Mesothelial cell of epicardium (in vitro differentiated cells): Measurements from ENCODE around the gene CRISP1. TPM values are rescaled to one million over a fixed set of nuclear protein-coding genes. Genes with fewer than 3 reads are reported as not detected.
"Not testable (repeated sequence)": the region's sequence is repeated elsewhere in the genome, so short reads cannot be mapped to it uniquely, and the experiment has no call there.

Source experiments
- DNase-seq, 2 experiments: peaks; one replicate each; pipeline ENCODE4 v3.0.0; 2021; ENCODE audit warnings: low spot score in 2 of 2; ENCODE audit not compliant: unreplicated experiment in 2 of 2
- H3K27ac Mint-ChIP-seq: 2 replicates; pipeline ENCODE4 v1.8.0; 2021; ENCODE audit warnings: mixed read lengths
- H3K27me3 Mint-ChIP-seq: 2 replicates; pipeline ENCODE4 v1.8.0; 2021; ENCODE audit warnings: low read depth, mixed read lengths
- H3K36me3 Mint-ChIP-seq: 2 replicates; pipeline ENCODE4 v1.8.0; 2021; ENCODE audit warnings: mixed read lengths
- H3K4me1 Mint-ChIP-seq: 2 replicates; pipeline ENCODE4 v1.8.0; 2021; ENCODE audit warnings: mixed read lengths
- H3K4me3 Mint-ChIP-seq: 2 replicates; pipeline ENCODE4 v1.8.0; 2021; ENCODE audit warnings: mild to moderate bottlenecking, moderate library complexity, mixed read lengths
- H3K9me3 Mint-ChIP-seq: 2 replicates; pipeline ENCODE4 v1.8.0; 2021; ENCODE audit warnings: mixed read lengths
- CTCF ChIP-seq: fragments of 200-600 bp; sonication (generic); IDR thresholded peaks from one replicate; pipeline ENCODE4 v1.5.0; 2021; ENCODE audit warnings: antibody characterized with exemption; ENCODE audit not compliant: unreplicated experiment
- total RNA-seq: library from RNA; stranded (reverse); gene quantifications from 3 replicates; pipeline ENCODE4 v1.2.1, GENCODE V29; 2021

The CRISP1 gene
- total RNA-seq, 1 donor from 2014 or later, result not detected

- no peaks in the 10 kb centered on the region for H3K4me1 Mint-ChIP-seq
- H3K36me3 Mint-ChIP-seq, result no peaks in the 10 kb centered on the region
- no peak for DNase-seq
- no peak overlapping the region for H3K4me3 Mint-ChIP-seq
- TF ChIP-seq CTCF, result no peak
- no peaks in the 10 kb centered on the region for H3K27me3 Mint-ChIP-seq
- peaks cover 5% of the 10 kb centered on the region for H3K9me3 Mint-ChIP-seq
- no peak overlapping the region for H3K27ac Mint-ChIP-seq
Observed at GRCh38 chr6:49801525-49801924, 64.8 kb downstream of the CRISP1 start.

GRCh38 chr6:49799090-49799489 lies 67.2 kb downstream of the CRISP1 start:
- Mint-ChIP-seq H3K4me1 (no peaks in the 10 kb centered on the region), H3K27ac (no peak overlapping the region), H3K36me3 (peaks cover 4% of the 10 kb centered on the region), H3K4me3 (no peak overlapping the region), H3K27me3 (no peaks in the 10 kb centered on the region), H3K9me3 (peaks cover 8% of the 10 kb centered on the region)
- no peak for TF ChIP-seq CTCF
- DNase-seq, result no peak

- peak overlapping the region; percentile 65 for H3K4me3 Mint-ChIP-seq
- not testable (repeated sequence) for H3K27ac Mint-ChIP-seq, DNase-seq, H3K36me3 Mint-ChIP-seq, H3K27me3 Mint-ChIP-seq, H3K9me3 Mint-ChIP-seq, H3K4me1 Mint-ChIP-seq
Observed at GRCh38 chr6:49796842-49797455, 69.4 kb downstream of the CRISP1 start.

GRCh38 chr6:49790341-49790740 lies 76.0 kb downstream of the CRISP1 start:
- DNase-seq, result no peak

GRCh38 chr6:49787176-49787575 lies 79.2 kb downstream of the CRISP1 start, which contains the start of gene PGK2:
Gene PGK2, minus strand, starts transcription at chr6:49787285. Its CDS starts 98 bp downstream, at chr6:49787187.
- Mint-ChIP-seq H3K4me3 (no peak within 1 kb of the TSS), H3K9me3 (peaks cover 16% of the 10 kb centered on the region), H3K4me1 (no peaks in the 10 kb centered on the region), H3K36me3 (no peaks in the 10 kb centered on the region), H3K27ac (no peak within 1 kb of the TSS), H3K27me3 (no peaks in the 10 kb centered on the region)
- DNase-seq, result no peak
- no peak for TF ChIP-seq CTCF

More at GRCh38 chr6:49790341-49790740, 76.0 kb downstream of the CRISP1 start:
- H3K27me3 Mint-ChIP-seq, result no peaks in the 10 kb centered on the region
- H3K27ac Mint-ChIP-seq, result no peak overlapping the region
- H3K4me1 Mint-ChIP-seq, result no peaks in the 10 kb centered on the region
- TF ChIP-seq CTCF, result no peak
- peaks cover 19% of the 10 kb centered on the region for H3K9me3 Mint-ChIP-seq
- peaks cover 2% of the 10 kb centered on the region for H3K36me3 Mint-ChIP-seq
- H3K4me3 Mint-ChIP-seq, result no peak overlapping the region

GRCh38 chr6:49784272-49784671 lies 82.1 kb downstream of the CRISP1 start:
- no peak overlapping the region for H3K27ac Mint-ChIP-seq
- H3K36me3 Mint-ChIP-seq, result no peaks in the 10 kb centered on the region
- H3K4me3 Mint-ChIP-seq, result no peak overlapping the region

More at GRCh38 chr6:49784272-49784671, 82.1 kb downstream of the CRISP1 start:
- H3K9me3 Mint-ChIP-seq, result peaks cover 16% of the 10 kb centered on the region
- no peaks in the 10 kb centered on the region for H3K27me3 Mint-ChIP-seq
- no peak for TF ChIP-seq CTCF
- DNase-seq, result no peak
- no peaks in the 10 kb centered on the region for H3K4me1 Mint-ChIP-seq

Other genes with a start within 250 kb of the CRISP1 start
- gene RHAG, start 229.7 kb downstream of the CRISP1 start, total RNA-seq, result not detected in 3 replicates
- gene CRISP2, start 153.0 kb downstream of the CRISP1 start, total RNA-seq, result not detected in 3 replicates
- gene CRISP3, start 122.1 kb downstream of the CRISP1 start, total RNA-seq, result 0.66 to 1.2 TPM (median 0.85 TPM) in 3 replicates
- not detected in 3 replicates for gene PGK2, start 79.2 kb downstream of the CRISP1 start, total RNA-seq
- not detected in 3 replicates for gene DEFB114, start 97.6 kb upstream of the CRISP1 start, total RNA-seq
- not detected in 3 replicates for gene DEFB113, start 103.1 kb upstream of the CRISP1 start, total RNA-seq
- not detected in 3 replicates for gene DEFB110, start 155.5 kb upstream of the CRISP1 start, total RNA-seq
- not detected in 3 replicates for gene DEFB112, start 183.4 kb upstream of the CRISP1 start, total RNA-seq